GM19193 (cell line): ENCODE measurements around the gene SLMAP.

Experiments
- POLR2A ChIP-seq: IDR thresholded peaks from 4 replicates; pipeline ENCODE4 v1.6.1; 2011; ENCODE audit not compliant: insufficient read depth, insufficient read length; ENCODE audit errors: extremely low read depth

Gene SLMAP

GRCh38 chr3:57755741-57756527 is at the start of gene SLMAP:
TSS of gene SLMAP (plus strand) at chr3:57756309. CDS start at chr3:57757652, 1,343 bp downstream.
- TF ChIP-seq POLR2A = peak; percentile 90

GRCh38 chr3:57706462-57706861 is 49.6 kb upstream of the SLMAP start:
- TF ChIP-seq POLR2A = no peak

- no peak for TF ChIP-seq POLR2A
These were observed 47.1 kb upstream of the SLMAP start for GRCh38 chr3:57709031-57709430.

GRCh38 chr3:57709559-57709958 is 46.5 kb upstream of the SLMAP start:
- TF ChIP-seq POLR2A = no peak

- no peak for TF ChIP-seq POLR2A
These were observed 40.4 kb upstream of the SLMAP start for GRCh38 chr3:57715686-57716085.

GRCh38 chr3:57717205-57717868 is 38.8 kb upstream of the SLMAP start:
- TF ChIP-seq POLR2A = no peak

- no peak for TF ChIP-seq POLR2A
These were observed 38.0 kb upstream of the SLMAP start for GRCh38 chr3:57718118-57718517.

GRCh38 chr3:57726397-57726796 is 29.7 kb upstream of the SLMAP start:
- no peak for TF ChIP-seq POLR2A

GRCh38 chr3:57727106-57727505 is 29.0 kb upstream of the SLMAP start:
- TF ChIP-seq POLR2A = no peak

- no peak for TF ChIP-seq POLR2A
These were observed 26.6 kb upstream of the SLMAP start for GRCh38 chr3:57729334-57730045.

GRCh38 chr3:57730682-57731081 is 25.4 kb upstream of the SLMAP start:
- TF ChIP-seq POLR2A = no peak

GRCh38 chr3:57731311-57731710 is 24.8 kb upstream of the SLMAP start:
- TF ChIP-seq POLR2A = no peak

- TF ChIP-seq POLR2A = no peak
These were observed 22.3 kb upstream of the SLMAP start for GRCh38 chr3:57733790-57734189.

GRCh38 chr3:57735405-57735804 is 20.7 kb upstream of the SLMAP start:
- TF ChIP-seq POLR2A = no peak

GRCh38 chr3:57737840-57738239 is 18.3 kb upstream of the SLMAP start:
- no peak for TF ChIP-seq POLR2A
